Endothelial cell of umbilical vein (primary cell): ENCODE data around the gene VPS41.

Experiments
- CTCF ChIP-seq, 2 donors: IDR thresholded peaks; 1 replicate in 1 of 2; 2 replicates in 1 of 2; pipeline ENCODE4 v1.5.1; 2011; ENCODE audit warnings: low read length in 2 of 2, mild to moderate bottlenecking in 2 of 2, moderate library complexity in 2 of 2, control low read depth in 1 of 2, inconsistent platforms in 1 of 2, low read depth in 1 of 2; ENCODE audit not compliant: insufficient read depth in 1 of 2; ENCODE audit errors: extremely low read depth in 1 of 2
- EZH2 ChIP-seq: IDR thresholded peaks from 2 replicates; pipeline ENCODE4 v1.6.1; 2012; ENCODE audit warnings: borderline replicate concordance, low read depth, mild to moderate bottlenecking, moderate library complexity, low read length, inconsistent platforms; ENCODE audit not compliant: severe bottlenecking
- POLR2A ChIP-seq: IDR thresholded peaks from 2 replicates; pipeline ENCODE4 v1.6.1; 2012; ENCODE audit warnings: low read depth, mild to moderate bottlenecking, control low read depth, low read length
- POLR2AphosphoS5 ChIP-seq: IDR thresholded peaks from 2 replicates; pipeline ENCODE4 v1.6.1; 2012; ENCODE audit warnings: low read depth, mild to moderate bottlenecking, control low read depth, low read length, moderate library complexity; ENCODE audit not compliant: insufficient read depth

- TF ChIP-seq CTCF (IDR thresholded peaks at IDR 0.05; ENCODE audit: extremely low read depth in 1 of 2, insufficient read depth in 1 of 2, low read depth in 1 of 2, low read length in 2 of 2) (no peak), POLR2AphosphoS5 (no peak), EZH2 (no peak), POLR2A (no peak)
These were observed 230.3 kb downstream of the VPS41 start for GRCh38 chr7:38678698-38679054.
